CD4-positive, CD25-positive, alpha-beta regulatory T cell (primary cell): ENCODE data around the gene TTC28. TPM values are rescaled to one million over a fixed set of nuclear protein-coding genes. Genes with fewer than 3 reads are reported as not detected.
"Not testable (repeated sequence)": the region's sequence is repeated elsewhere in the genome, so short reads cannot be mapped to it uniquely, and the experiment has no call there.

ENCODE experiments used
- ATAC-seq, 2 donors: fragments of 150-1000 bp; cut with Tn5 transposase; one replicate each; pipeline ENCODE4 v1.10.0; 2021; ENCODE audit warnings: low read depth in 2 of 2, moderate number of reproducible peaks in 2 of 2, moderate library complexity in 1 of 2
- DNase-seq, 3 donors: peaks; one replicate each; pipeline versions ENCODE4 v3.0.0 to v3.0.0-alpha.2; 2012 to 2022; ENCODE audit warnings: mixed read lengths in 1 of 3
- H3K27ac ChIP-seq: one replicate; pipeline ENCODE4 v1.7.0; 2013; ENCODE audit warnings: mild to moderate bottlenecking, low read length; ENCODE audit not compliant: insufficient read depth, poor library complexity, severe bottlenecking
- H3K27me3 ChIP-seq: one replicate; pipeline ENCODE4 v1.7.0; 2013; ENCODE audit warnings: low read length; ENCODE audit not compliant: control insufficient read depth, insufficient read depth
- H3K36me3 ChIP-seq: one replicate; pipeline ENCODE4 v1.7.0; 2013; ENCODE audit warnings: mild to moderate bottlenecking, low read length, moderate library complexity; ENCODE audit not compliant: control insufficient read depth, insufficient read depth
- H3K4me1 ChIP-seq: 2 replicates; pipeline ENCODE4 v1.7.0; 2013; ENCODE audit warnings: mild to moderate bottlenecking, low read length; ENCODE audit not compliant: insufficient read depth, control insufficient read depth, poor library complexity, severe bottlenecking
- H3K4me3 ChIP-seq: one replicate; pipeline ENCODE4 v1.7.0; 2013; ENCODE audit warnings: low read depth, mild to moderate bottlenecking, low read length, moderate library complexity
- H3K9me3 ChIP-seq, 2 experiments: 1 replicate in 1 of 2; 2 replicates in 1 of 2; pipeline ENCODE4 v1.7.0; 2013; ENCODE audit warnings: low read length in 2 of 2, mild to moderate bottlenecking in 1 of 2, moderate library complexity in 1 of 2; ENCODE audit not compliant: control insufficient read depth in 2 of 2
- H3K27ac Mint-ChIP-seq, 3 donors: one replicate each; pipeline ENCODE4 v1.8.0; 2020 to 2022; ENCODE audit warnings: mild to moderate bottlenecking in 3 of 3, mixed read lengths in 3 of 3, moderate library complexity in 2 of 3
- H3K27me3 Mint-ChIP-seq: one replicate; pipeline ENCODE4 v1.8.0; 2022; ENCODE audit warnings: mild to moderate bottlenecking, mixed read lengths
- H3K36me3 Mint-ChIP-seq: one replicate; pipeline ENCODE4 v1.8.0; 2020; ENCODE audit warnings: mixed read lengths
- H3K4me1 Mint-ChIP-seq, 4 donors: one replicate each; pipeline ENCODE4 v1.8.0; 2020 to 2022; ENCODE audit warnings: mixed read lengths in 4 of 4, mild to moderate bottlenecking in 1 of 4
- H3K4me3 Mint-ChIP-seq, 4 donors: one replicate each; pipeline ENCODE4 v1.8.0; 2020 to 2022; ENCODE audit warnings: mild to moderate bottlenecking in 4 of 4, mixed read lengths in 4 of 4, moderate library complexity in 3 of 4
- H3K9me3 Mint-ChIP-seq, 7 donors: one replicate each; pipeline ENCODE4 v1.8.0; 2020 to 2022; ENCODE audit warnings: mixed read lengths in 7 of 7, mild to moderate bottlenecking in 3 of 7, moderate library complexity in 2 of 7
- polyA plus RNA-seq, 4 donors: library from polyadenylated mRNA; unstranded; fragments of 300-500 nt; fragmentation: Illumina TruSeq; gene quantifications; one replicate each; pipeline ENCODE4 v1.2.3, GENCODE V29; 2021
- total RNA-seq: library from RNA; stranded (reverse); gene quantifications from one replicate; pipeline ENCODE4 v1.2.3, GENCODE V29; 2022

Gene TTC28
- total and polyA plus RNA-seq, 5 donors from 2014 or later: 0.02 to 2.7 (median 0.28) TPM; not detected in 1

DNA sequence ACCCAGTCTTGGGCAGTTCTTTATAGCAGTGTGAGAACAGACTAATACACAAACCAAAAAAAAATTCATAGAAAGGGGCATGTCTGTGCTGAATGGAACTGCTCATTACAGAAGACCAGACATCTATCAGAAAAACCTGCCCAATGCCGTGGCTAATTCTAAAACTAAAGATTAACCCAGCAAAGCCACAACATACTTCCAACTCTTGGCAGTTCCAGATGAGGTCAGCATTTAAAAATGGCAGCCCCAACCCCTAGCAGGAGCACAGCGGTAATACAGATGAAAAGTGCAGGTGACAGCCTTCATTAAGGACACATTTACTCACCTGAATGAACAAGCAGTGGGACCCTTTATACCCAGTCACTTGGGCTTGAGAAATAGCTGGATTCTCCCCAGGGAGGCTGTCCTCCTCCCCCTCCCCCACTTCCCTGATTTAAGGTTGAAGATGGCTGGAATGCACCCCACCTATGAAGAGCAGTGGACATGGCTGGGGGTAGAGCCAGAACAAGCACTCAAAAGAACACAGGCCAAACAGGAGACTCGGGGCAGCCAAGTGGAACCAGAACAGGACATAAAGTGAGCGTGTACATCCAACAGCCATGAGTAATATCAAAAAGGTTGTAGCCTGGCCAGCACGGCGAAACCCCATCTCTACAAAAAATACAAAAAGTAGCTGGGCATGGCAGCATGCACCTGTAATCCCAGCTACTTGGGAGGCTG lies 13.6 kb upstream of the TTC28 start:
- not testable (repeated sequence) for H3K4me1 Mint-ChIP-seq, H3K27me3 Mint-ChIP-seq, H3K4me1 ChIP-seq, H3K9me3 ChIP-seq, DNase-seq, H3K4me3 Mint-ChIP-seq, H3K36me3 ChIP-seq, H3K27me3 ChIP-seq, H3K4me3 ChIP-seq, H3K9me3 Mint-ChIP-seq, H3K27ac Mint-ChIP-seq, H3K27ac ChIP-seq, ATAC-seq
- H3K36me3 Mint-ChIP-seq: peaks cover 36% of the 10 kb centered on the region

DNA sequence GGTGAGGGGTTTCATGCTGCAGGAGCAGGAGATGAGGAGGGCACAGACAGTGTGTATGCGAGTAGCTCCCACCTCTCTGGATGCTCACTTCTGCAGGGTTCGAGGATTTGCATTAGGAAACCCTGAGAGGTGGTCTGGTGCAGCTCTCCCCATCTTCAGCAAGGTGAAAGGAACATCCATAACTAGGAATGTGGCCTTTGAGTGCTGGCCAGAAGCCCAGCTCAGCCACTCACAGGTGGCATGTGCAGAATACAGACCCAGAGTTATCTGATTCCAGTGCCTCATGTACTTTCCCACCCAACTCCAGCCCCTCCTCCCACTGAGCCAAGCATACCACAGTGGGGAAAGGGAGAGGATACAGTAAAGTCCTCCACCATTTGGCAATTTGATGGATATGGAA lies 10.2 kb upstream of the TTC28 start:
- peaks cover 38% of the 10 kb centered on the region for H3K36me3 Mint-ChIP-seq
- H3K9me3 ChIP-seq, H3K27ac Mint-ChIP-seq, H3K4me1 ChIP-seq, ATAC-seq, H3K36me3 ChIP-seq, H3K27me3 ChIP-seq, H3K27me3 Mint-ChIP-seq, DNase-seq, H3K4me3 Mint-ChIP-seq, H3K9me3 Mint-ChIP-seq, H3K4me1 Mint-ChIP-seq, H3K27ac ChIP-seq, H3K4me3 ChIP-seq: not testable (repeated sequence)

DNA sequence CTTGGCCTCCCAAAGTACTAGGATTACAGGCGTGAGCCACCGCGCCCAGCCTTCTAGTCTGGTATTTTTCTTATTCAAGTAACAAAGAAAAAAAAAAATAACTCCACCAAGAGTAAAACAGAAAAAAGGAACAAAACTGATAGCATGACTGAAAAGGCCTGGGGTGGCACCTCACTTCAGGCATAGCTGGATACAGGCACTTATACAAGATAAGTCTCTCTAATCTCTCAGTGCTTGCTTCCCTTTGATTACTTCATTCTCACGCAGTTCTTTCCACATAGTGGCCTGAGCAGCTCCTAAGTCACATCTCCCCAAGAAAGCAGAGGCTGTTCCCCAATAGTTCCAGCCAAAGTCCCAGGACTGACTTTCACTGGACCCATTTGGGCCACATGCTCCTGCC lies 3.3 kb upstream of the TTC28 start:
- H3K4me1 ChIP-seq, H3K36me3 ChIP-seq, H3K4me3 Mint-ChIP-seq, DNase-seq, H3K4me3 ChIP-seq, H3K9me3 ChIP-seq, H3K27ac ChIP-seq, ATAC-seq, H3K27ac Mint-ChIP-seq, H3K9me3 Mint-ChIP-seq: not testable (repeated sequence)
- peaks cover 39% of the 10 kb centered on the region for H3K27me3 Mint-ChIP-seq
- peaks cover 0 to 12% (median 5%) of the 10 kb centered on the region in 4 donors for H3K4me1 Mint-ChIP-seq
- H3K27me3 ChIP-seq: peaks cover 12% of the 10 kb centered on the region
- H3K36me3 Mint-ChIP-seq: peaks cover 10% of the 10 kb centered on the region

DNA sequence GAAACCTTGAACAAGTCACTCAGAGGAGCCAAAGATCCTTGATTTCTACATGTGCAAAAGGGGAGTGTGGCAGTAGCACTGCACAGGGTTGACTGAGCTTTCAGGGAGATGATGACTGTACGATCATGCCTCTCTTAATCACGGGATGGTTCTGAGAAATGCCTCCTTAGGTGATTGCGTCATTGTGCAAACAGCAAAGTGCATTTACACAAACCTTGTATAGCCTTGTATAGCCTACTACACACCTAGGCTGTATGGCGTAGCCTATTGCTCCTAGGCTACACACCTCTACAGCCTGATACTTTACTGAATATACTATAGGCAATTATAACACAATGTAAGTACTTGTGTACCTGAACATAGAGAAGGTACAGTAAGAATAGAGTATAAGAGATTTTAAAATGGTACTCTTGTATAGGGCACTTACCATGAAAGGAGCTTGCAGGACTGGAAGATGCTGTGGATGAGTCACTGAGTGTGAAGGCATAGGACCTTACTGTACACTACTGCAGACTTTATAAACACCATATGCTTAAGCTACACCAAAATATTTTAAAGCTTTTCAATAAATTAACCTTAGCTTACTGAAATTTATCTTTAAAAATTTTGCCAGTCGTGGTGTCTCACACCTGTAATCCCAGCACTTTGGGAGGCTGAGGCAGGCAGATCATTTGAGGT lies 1.3 kb upstream of the TTC28 start:
- H3K27me3 Mint-ChIP-seq: peaks cover 49% of the 10 kb centered on the region
- not testable (repeated sequence) for H3K27ac ChIP-seq, H3K4me1 ChIP-seq, ATAC-seq, DNase-seq, H3K36me3 ChIP-seq, H3K36me3 Mint-ChIP-seq, H3K9me3 Mint-ChIP-seq, H3K4me3 ChIP-seq, H3K9me3 ChIP-seq, H3K27ac Mint-ChIP-seq
- H3K4me1 Mint-ChIP-seq: peaks cover 0 to 12% (median 5%) of the 10 kb centered on the region in 4 donors
- peaks cover 12% of the 10 kb centered on the region for H3K27me3 ChIP-seq
- H3K4me3 Mint-ChIP-seq: peak overlapping the region in 3 of 4 donors; percentile 85 to 89 (median 86)

DNA sequence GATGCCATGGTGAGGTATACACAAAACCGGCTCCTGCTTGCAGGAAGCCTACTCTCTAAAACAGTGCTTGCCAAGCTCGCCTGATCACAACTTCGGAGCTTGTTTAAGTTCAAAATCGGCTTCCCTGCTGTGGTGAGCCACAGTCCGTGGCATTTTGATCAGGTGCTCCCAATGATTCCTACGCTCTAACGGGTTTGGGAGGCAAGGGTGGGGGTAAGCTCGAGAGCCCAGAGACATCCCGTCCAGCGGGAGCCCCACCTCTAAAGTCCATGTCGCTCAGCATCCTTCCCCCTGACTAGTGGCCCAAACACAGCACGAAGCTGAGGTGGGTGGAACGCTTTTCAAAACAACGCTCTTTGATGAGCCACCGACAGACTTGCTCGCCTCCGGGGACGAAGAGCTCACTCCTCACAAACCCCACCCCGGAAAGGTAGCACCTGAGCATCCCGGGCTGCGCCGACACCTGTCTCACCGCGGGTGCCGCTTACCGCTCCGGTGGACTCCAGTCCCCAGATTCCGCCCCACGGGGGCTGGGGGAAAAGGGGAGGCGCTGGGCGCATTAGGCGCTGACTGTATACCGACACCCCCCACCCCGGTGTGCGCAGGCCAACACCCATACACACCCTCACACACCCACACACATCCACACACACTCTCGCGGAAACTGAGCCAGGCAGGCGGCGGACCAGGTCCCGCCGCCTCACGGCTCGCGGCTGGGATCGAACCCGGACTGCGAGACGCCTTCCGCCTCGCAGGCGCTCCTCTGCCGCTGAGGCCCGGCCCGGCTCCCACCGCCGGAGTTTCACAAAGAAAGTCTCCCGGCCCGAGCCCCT lies 646 bp downstream of the TTC28 start:
- not testable (repeated sequence) for H3K9me3 ChIP-seq, H3K36me3 ChIP-seq, H3K27ac ChIP-seq, H3K4me3 ChIP-seq, H3K9me3 Mint-ChIP-seq, ATAC-seq, H3K36me3 Mint-ChIP-seq
- H3K4me3 Mint-ChIP-seq: peak overlapping the region; percentile 6 to 78 (median 72)
- peaks cover 4 to 25% (median 15%) of the 10 kb centered on the region in 4 donors for H3K4me1 Mint-ChIP-seq
- peak overlapping the region in 1 of 3 donors; percentile 74 for H3K27ac Mint-ChIP-seq
- Histone ChIP-seq H3K27me3 (peaks cover 21% of the 10 kb centered on the region), H3K4me1 (peaks cover 20% of the 10 kb centered on the region)
- DNase-seq: peak in 1 of 3 donors; percentile 6
- peaks cover 69% of the 10 kb centered on the region for H3K27me3 Mint-ChIP-seq

DNA sequence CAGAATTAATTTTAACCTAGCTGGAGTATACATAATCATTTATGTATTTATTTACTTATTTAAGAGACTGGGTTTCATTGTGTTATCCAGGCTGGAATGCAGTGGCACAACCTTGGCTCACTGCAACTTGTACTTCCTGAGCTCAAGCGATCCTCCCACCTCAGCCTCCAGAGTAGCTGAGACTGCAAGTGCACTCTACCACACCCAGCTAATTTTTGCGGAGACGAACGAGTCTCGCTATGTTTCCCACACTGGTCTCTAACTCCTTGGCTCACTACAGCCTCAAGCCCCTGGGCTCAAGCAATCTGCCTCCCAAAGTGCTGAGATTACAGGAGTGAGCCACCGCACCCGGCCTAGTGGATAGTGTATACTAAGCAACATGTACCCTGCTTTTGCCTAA lies 1.5 kb downstream of the TTC28 start:
- H3K36me3 Mint-ChIP-seq, H3K27ac ChIP-seq, ATAC-seq, H3K27ac Mint-ChIP-seq, DNase-seq, H3K9me3 Mint-ChIP-seq, H3K36me3 ChIP-seq, H3K9me3 ChIP-seq, H3K4me3 ChIP-seq: not testable (repeated sequence)
- peaks cover 23% of the 10 kb centered on the region for H3K27me3 ChIP-seq
- peaks cover 77% of the 10 kb centered on the region for H3K27me3 Mint-ChIP-seq
- H3K4me1 Mint-ChIP-seq: peaks cover 11 to 34% (median 22%) of the 10 kb centered on the region in 4 donors
- peak overlapping the region in 1 of 4 donors; percentile 43 for H3K4me3 Mint-ChIP-seq
- peaks cover 28% of the 10 kb centered on the region for H3K4me1 ChIP-seq

DNA sequence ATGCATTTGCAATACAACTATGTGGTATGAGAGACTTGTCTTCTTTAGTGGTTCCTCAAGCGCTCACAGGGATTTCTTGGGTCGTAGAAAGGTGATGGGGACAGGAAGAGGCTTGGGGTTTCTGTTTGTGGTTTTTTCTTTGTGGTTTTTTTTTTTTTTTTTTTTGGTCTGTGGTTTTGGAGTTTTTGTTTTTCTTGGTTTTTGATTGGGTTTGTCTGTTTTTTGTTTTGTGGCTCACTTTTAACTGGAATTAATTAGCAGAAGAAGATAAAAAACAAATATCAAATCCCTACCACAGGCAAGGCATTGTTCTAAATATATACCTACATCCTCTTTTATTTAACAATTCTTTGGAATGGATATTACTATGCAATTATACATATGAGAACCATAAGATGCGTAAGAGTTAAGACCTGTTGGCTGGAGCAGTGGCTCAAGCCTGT lies 5.5 kb downstream of the TTC28 start:
- Histone ChIP-seq H3K27me3 (peaks cover 33% of the 10 kb centered on the region), H3K4me1 (peaks cover 25% of the 10 kb centered on the region), H3K36me3 (no peaks in the 10 kb centered on the region), H3K27ac (no peak overlapping the region), H3K4me3 (peak overlapping the region; percentile 48), H3K9me3 (peaks cover 4 to 5% of the 10 kb centered on the region in 2 experiments)
- H3K4me3 Mint-ChIP-seq: peak overlapping the region; percentile 81 to 96 (median 86)
- ATAC-seq: peak; percentile 60 to 65
- H3K27ac Mint-ChIP-seq: peak overlapping the region; percentile 66 to 83 (median 83)
- peaks cover 3% of the 10 kb centered on the region for H3K36me3 Mint-ChIP-seq
- peak in 2 of 3 donors; percentile 58 to 79 for DNase-seq
- H3K4me1 Mint-ChIP-seq: peaks cover 12 to 31% (median 22%) of the 10 kb centered on the region in 4 donors
- H3K27me3 Mint-ChIP-seq: peaks cover 64% of the 10 kb centered on the region
- H3K9me3 Mint-ChIP-seq: peaks cover 1 to 8% (median 3%) of the 10 kb centered on the region in 7 donors
